ENCODE measurements around the gene VAMP1.

- no peak for TF ChIP-seq CTCF (IDR thresholded peaks at IDR 0.05; ENCODE audit: control extremely low read depth in 1 of 3, insufficient read depth in 1 of 3, low read depth in 1 of 3, low read length in 3 of 3)
- no peak for TF ChIP-seq SRF (IDR thresholded peaks at IDR 0.05; ENCODE audit: low read depth, low read length)
- no peak for TF ChIP-seq EZH2 (IDR thresholded peaks at IDR 0.05; ENCODE audit: low read depth, low read length, severe bottlenecking)
Observed at GRCh38 chr12:6488240-6488639, 17.8 kb upstream of the VAMP1 start.

All from H1 (cell line).